ENCODE measurements around the gene MCF2L.

MCF2L gene

GRCh38 chr13:113116871-113117271 lies 147.9 kb downstream of the MCF2L start:
- DNase-seq: no peak

- no peak for DNase-seq
Measured at GRCh38 chr13:113117335-113117872, 148.4 kb downstream of the MCF2L start.

- no peak for DNase-seq
Measured at GRCh38 chr13:113117911-113118260, 148.9 kb downstream of the MCF2L start.

GRCh38 chr13:113118261-113119021 lies 149.4 kb downstream of the MCF2L start:
- DNase-seq: no peak

GRCh38 chr13:113119166-113119821 lies 150.3 kb downstream of the MCF2L start:
- no peak for DNase-seq

GRCh38 chr13:113119822-113120189 lies 150.8 kb downstream of the MCF2L start:
- no peak for DNase-seq

GRCh38 chr13:113120300-113121182 lies 151.5 kb downstream of the MCF2L start:
- DNase-seq: no peak

- no peak for DNase-seq
Measured at GRCh38 chr13:113121183-113121927, 152.3 kb downstream of the MCF2L start.

GRCh38 chr13:113121928-113122471 lies 153.0 kb downstream of the MCF2L start:
- no peak for DNase-seq

- DNase-seq: no peak
Measured at GRCh38 chr13:113122550-113123225, 153.7 kb downstream of the MCF2L start, which contains the start of gene F10. Gene F10 (plus strand): TSS chr13:113122799. CDS start chr13:113122856, 57 bp downstream.

GRCh38 chr13:113123226-113124201 lies 154.5 kb downstream of the MCF2L start:
- DNase-seq: no peak

- DNase-seq: no peak
Measured at GRCh38 chr13:113124211-113124970, 155.4 kb downstream of the MCF2L start.

GRCh38 chr13:113125506-113126264 lies 156.7 kb downstream of the MCF2L start:
- DNase-seq: no peak

- DNase-seq: no peak
Measured at GRCh38 chr13:113126265-113127150, 157.5 kb downstream of the MCF2L start.

GRCh38 chr13:113129480-113129879 lies 160.5 kb downstream of the MCF2L start:
- no peak for DNase-seq

- no peak for DNase-seq
Measured at GRCh38 chr13:113129921-113130750, 161.1 kb downstream of the MCF2L start.

- DNase-seq: no peak
Measured at GRCh38 chr13:113135281-113135760, 166.3 kb downstream of the MCF2L start.
